ENCODE data around the gene TMEM143.
"Not testable (repeated sequence)": the region's sequence is repeated elsewhere in the genome, so short reads cannot be mapped to it uniquely, and the experiment has no call there.

The TMEM143 gene

GRCh38 chr19:48378194-48378570 is 14.4 kb upstream of the TMEM143 start:
- Histone ChIP-seq H3K27ac (no peak overlapping the region), H3K4me3 (no peak overlapping the region)
- no peak for TF ChIP-seq CTCF (IDR thresholded peaks at IDR 0.05)
- no peak for DNase-seq (ENCODE audit: low spot score)

- DNase-seq (ENCODE audit: low spot score) = no peak
- Histone ChIP-seq H3K27ac (no peak overlapping the region), H3K4me3 (no peak overlapping the region)
- TF ChIP-seq CTCF (IDR thresholded peaks at IDR 0.05) = no peak
These were observed 9.8 kb upstream of the TMEM143 start for GRCh38 chr19:48373567-48373966.

- no peak for DNase-seq (ENCODE audit: low spot score)
- TF ChIP-seq CTCF (IDR thresholded peaks at IDR 0.05) = no peak
- Histone ChIP-seq H3K27ac (no peak overlapping the region), H3K4me3 (no peak overlapping the region)
These were observed 9.2 kb upstream of the TMEM143 start for GRCh38 chr19:48372904-48373303.

GRCh38 chr19:48371771-48372170 is 8.0 kb upstream of the TMEM143 start:
- H3K4me3 ChIP-seq; H3K27ac ChIP-seq; DNase-seq (ENCODE audit: low spot score): not testable (repeated sequence)

GRCh38 chr19:48371367-48371766 is 7.6 kb upstream of the TMEM143 start:
- Histone ChIP-seq H3K27ac (no peak overlapping the region), H3K4me3 (no peak overlapping the region)
- TF ChIP-seq CTCF (IDR thresholded peaks at IDR 0.05) = no peak
- no peak for DNase-seq (ENCODE audit: low spot score)

- no peak for TF ChIP-seq CTCF (IDR thresholded peaks at IDR 0.05)
- no peak overlapping the region for H3K27ac ChIP-seq
- no peak overlapping the region for H3K4me3 ChIP-seq
- DNase-seq (ENCODE audit: low spot score) = no peak
These were observed 7.2 kb upstream of the TMEM143 start for GRCh38 chr19:48370955-48371354.

- TF ChIP-seq CTCF (IDR thresholded peaks at IDR 0.05) = no peak
- Histone ChIP-seq H3K27ac (no peak overlapping the region), H3K4me3 (no peak overlapping the region)
- no peak for DNase-seq (ENCODE audit: low spot score)
These were observed 5.2 kb upstream of the TMEM143 start for GRCh38 chr19:48368936-48369335.

- no peak for TF ChIP-seq CTCF (IDR thresholded peaks at IDR 0.05)
- Histone ChIP-seq H3K4me3 (no peak overlapping the region), H3K27ac (no peak overlapping the region)
- DNase-seq (ENCODE audit: low spot score) = no peak
These were observed 4.1 kb upstream of the TMEM143 start for GRCh38 chr19:48367855-48368254.

All from coronary artery (tissue), 2 donors.